Panc1 (cell line): Measurements from ENCODE around the gene M6PR. TPM values are rescaled to one million over a fixed set of nuclear protein-coding genes. Genes with fewer than 3 reads are reported as not detected.

ENCODE experiments used
- ATAC-seq: fragments of 200-7000 bp; cut with Tn5 transposase; 2 replicates; pipeline ENCODE4 v1.9.1; 2020; ENCODE audit warnings: mild to moderate bottlenecking, moderate library complexity
- BruUV-seq: library from RNA; stranded (reverse); fragments of 400-500 nt; replicated peaks from 2 replicates; lab custom pipeline; 2021; lab: Mats Ljungman, UMichigan
- CTCF ChIA-PET: fragments of 300-600 bp; sonication (Branson Sonifier 250); formaldehyde crosslinking; loops from one replicate; lab custom pipeline; 2022; ENCODE audit warnings: antibody characterized with exemption; lab: Charles Lee
- POLR2A ChIA-PET: fragments of 300-600 bp; sonication (Branson Sonifier 250); formaldehyde crosslinking; loops from one replicate; lab custom pipeline; 2022; ENCODE audit warnings: antibody characterized with exemption; lab: Charles Lee
- DNase-seq: peaks from one replicate; pipeline ENCODE4 v3.0.0-alpha.2; 2010; ENCODE audit warnings: low read depth, low spot score
- H3K27ac ChIP-seq: 2 replicates; pipeline ENCODE4 v1.5.1; 2011; ENCODE audit warnings: mild to moderate bottlenecking, low read length, inconsistent platforms
- H3K27me3 ChIP-seq: fragments of 200-500 bp; sonication (Bioruptor generic); 2 replicates; pipeline ENCODE4 v1.6.0; 2014; ENCODE audit warnings: low read length, inconsistent platforms; ENCODE audit not compliant: control insufficient read depth, insufficient read depth
- H3K36me3 ChIP-seq: fragments of 200-500 bp; sonication (Bioruptor generic); 2 replicates; pipeline ENCODE4 v1.5.1; 2014; ENCODE audit warnings: inconsistent platforms, mild to moderate bottlenecking, low read length, moderate library complexity; ENCODE audit not compliant: control insufficient read depth, insufficient read depth
- H3K4me1 ChIP-seq: 2 replicates; pipeline ENCODE4 v1.5.1; 2011; ENCODE audit warnings: inconsistent platforms, mild to moderate bottlenecking, low read length, moderate library complexity; ENCODE audit not compliant: control insufficient read depth, insufficient read depth
- H3K4me3 ChIP-seq, 2 experiments: 2 replicates each; pipeline ENCODE4 v1.5.1; 2011 to 2012; ENCODE audit warnings: low read depth in 2 of 2, low read length in 2 of 2, mild to moderate bottlenecking in 2 of 2, inconsistent platforms in 1 of 2, moderate library complexity in 1 of 2
- H3K9me3 ChIP-seq: fragments of 200-500 bp; sonication (Bioruptor generic); 2 replicates; pipeline ENCODE4 v1.5.1; 2014; ENCODE audit warnings: low read depth, mild to moderate bottlenecking, inconsistent platforms, low read length, moderate library complexity; ENCODE audit not compliant: control insufficient read depth, insufficient read depth
- POLR2AphosphoS5 ChIP-seq: IDR thresholded peaks from 2 replicates; pipeline ENCODE4 v1.6.1; 2012; ENCODE audit warnings: mild to moderate bottlenecking, low read depth, low read length, moderate library complexity
- SIN3A ChIP-seq: IDR thresholded peaks from 2 replicates; pipeline ENCODE4 v1.6.1; 2012; ENCODE audit warnings: low read depth, mild to moderate bottlenecking, low read length, moderate library complexity, borderline replicate concordance; ENCODE audit not compliant: insufficient read depth
- TCF7L2 ChIP-seq: IDR thresholded peaks from 2 replicates; pipeline ENCODE4 v1.6.1; 2011; ENCODE audit warnings: mild to moderate bottlenecking, low read depth, low read length, inconsistent platforms
- in situ Hi-C: cut with HindIII; loops from 2 replicates; pipeline ENCODE4 v1.10.0; 2016; ENCODE audit warnings: low sequenced_read_pairs, low pct_unique_long_range_greater_than_20kb
- intact Hi-C: fragments of 100-400 bp; cut with micrococcal nuclease; formaldehyde crosslinking; loops from one replicate; pipeline ENCODE4 v1.10.0; 2022; ENCODE audit not compliant: unreplicated experiment
- total RNA-seq: library from RNA; stranded (reverse); gene quantifications from one replicate; pipeline ENCODE4 v1.2.1, GENCODE V29; 2021; ENCODE audit not compliant: unreplicated experiment
- TF ChIP-seq, protein P1 (sequence below), 2 experiments: IDR thresholded peaks; 2 replicates each; pipeline ENCODE4 v1.6.1; 2011 to 2012; ENCODE audit warnings: low read depth in 2 of 2, control low read depth in 1 of 2, low read length in 1 of 2, mild to moderate bottlenecking in 1 of 2, moderate library complexity in 1 of 2; ENCODE audit not compliant: insufficient read depth in 1 of 2
- TF ChIP-seq, protein P2 (sequence below): fragments of 450-650 bp; IDR thresholded peaks from 2 replicates; pipeline ENCODE4 v1.5.1; 2017; ENCODE audit warnings: mild to moderate bottlenecking

M6PR gene
- total RNA-seq, 1 experiment from 2014 or later, result 161 TPM

DNA sequence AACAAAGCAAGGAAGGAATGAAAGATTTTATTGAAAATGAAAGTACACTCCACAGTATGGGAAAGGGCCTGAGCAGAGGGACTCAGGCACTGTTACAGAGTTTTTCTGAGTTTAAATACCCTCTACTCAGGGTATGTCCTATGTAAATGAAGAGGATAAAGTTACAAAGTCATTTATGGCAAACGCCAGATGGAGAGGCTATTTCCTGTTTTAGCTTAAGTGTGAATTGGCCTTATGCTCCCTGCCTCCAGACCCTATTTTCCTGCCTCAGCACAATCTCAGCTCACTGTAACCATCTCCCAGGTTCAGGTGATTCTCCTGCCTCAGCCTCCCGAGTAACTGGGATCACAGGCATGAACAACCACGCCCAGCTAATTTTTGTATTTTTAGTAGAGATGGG is 41.9 kb downstream of the M6PR start:
- DNase-seq (no peak), ATAC-seq (no peak)
- Histone ChIP-seq H3K4me1 (no peaks in the 10 kb centered on the region), H3K27ac (no peak overlapping the region), H3K9me3 (no peaks in the 10 kb centered on the region), H3K27me3 (no peaks in the 10 kb centered on the region), H3K4me3 (no peak overlapping the region), H3K36me3 (no peaks in the 10 kb centered on the region)
- TF ChIP-seq POLR2AphosphoS5 (no peak), SIN3A (no peak), TCF7L2 (no peak)
- TF ChIP-seq, protein P1, sequence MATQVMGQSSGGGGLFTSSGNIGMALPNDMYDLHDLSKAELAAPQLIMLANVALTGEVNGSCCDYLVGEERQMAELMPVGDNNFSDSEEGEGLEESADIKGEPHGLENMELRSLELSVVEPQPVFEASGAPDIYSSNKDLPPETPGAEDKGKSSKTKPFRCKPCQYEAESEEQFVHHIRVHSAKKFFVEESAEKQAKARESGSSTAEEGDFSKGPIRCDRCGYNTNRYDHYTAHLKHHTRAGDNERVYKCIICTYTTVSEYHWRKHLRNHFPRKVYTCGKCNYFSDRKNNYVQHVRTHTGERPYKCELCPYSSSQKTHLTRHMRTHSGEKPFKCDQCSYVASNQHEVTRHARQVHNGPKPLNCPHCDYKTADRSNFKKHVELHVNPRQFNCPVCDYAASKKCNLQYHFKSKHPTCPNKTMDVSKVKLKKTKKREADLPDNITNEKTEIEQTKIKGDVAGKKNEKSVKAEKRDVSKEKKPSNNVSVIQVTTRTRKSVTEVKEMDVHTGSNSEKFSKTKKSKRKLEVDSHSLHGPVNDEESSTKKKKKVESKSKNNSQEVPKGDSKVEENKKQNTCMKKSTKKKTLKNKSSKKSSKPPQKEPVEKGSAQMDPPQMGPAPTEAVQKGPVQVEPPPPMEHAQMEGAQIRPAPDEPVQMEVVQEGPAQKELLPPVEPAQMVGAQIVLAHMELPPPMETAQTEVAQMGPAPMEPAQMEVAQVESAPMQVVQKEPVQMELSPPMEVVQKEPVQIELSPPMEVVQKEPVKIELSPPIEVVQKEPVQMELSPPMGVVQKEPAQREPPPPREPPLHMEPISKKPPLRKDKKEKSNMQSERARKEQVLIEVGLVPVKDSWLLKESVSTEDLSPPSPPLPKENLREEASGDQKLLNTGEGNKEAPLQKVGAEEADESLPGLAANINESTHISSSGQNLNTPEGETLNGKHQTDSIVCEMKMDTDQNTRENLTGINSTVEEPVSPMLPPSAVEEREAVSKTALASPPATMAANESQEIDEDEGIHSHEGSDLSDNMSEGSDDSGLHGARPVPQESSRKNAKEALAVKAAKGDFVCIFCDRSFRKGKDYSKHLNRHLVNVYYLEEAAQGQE (IDR thresholded peaks at IDR 0.05; ENCODE audit: insufficient read depth in 1 of 2, low read depth in 2 of 2, low read length in 1 of 2), result no peak
- TF ChIP-seq, protein P2, sequence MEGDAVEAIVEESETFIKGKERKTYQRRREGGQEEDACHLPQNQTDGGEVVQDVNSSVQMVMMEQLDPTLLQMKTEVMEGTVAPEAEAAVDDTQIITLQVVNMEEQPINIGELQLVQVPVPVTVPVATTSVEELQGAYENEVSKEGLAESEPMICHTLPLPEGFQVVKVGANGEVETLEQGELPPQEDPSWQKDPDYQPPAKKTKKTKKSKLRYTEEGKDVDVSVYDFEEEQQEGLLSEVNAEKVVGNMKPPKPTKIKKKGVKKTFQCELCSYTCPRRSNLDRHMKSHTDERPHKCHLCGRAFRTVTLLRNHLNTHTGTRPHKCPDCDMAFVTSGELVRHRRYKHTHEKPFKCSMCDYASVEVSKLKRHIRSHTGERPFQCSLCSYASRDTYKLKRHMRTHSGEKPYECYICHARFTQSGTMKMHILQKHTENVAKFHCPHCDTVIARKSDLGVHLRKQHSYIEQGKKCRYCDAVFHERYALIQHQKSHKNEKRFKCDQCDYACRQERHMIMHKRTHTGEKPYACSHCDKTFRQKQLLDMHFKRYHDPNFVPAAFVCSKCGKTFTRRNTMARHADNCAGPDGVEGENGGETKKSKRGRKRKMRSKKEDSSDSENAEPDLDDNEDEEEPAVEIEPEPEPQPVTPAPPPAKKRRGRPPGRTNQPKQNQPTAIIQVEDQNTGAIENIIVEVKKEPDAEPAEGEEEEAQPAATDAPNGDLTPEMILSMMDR, result no peak
- CTCF ChIA-PET, result no interaction called here
- in situ Hi-C loops, result no loop called here
- intact Hi-C loops, result no loop called here
- POLR2A ChIA-PET, result no interaction called here
- BruUV-seq, result no TSS peak

DNA sequence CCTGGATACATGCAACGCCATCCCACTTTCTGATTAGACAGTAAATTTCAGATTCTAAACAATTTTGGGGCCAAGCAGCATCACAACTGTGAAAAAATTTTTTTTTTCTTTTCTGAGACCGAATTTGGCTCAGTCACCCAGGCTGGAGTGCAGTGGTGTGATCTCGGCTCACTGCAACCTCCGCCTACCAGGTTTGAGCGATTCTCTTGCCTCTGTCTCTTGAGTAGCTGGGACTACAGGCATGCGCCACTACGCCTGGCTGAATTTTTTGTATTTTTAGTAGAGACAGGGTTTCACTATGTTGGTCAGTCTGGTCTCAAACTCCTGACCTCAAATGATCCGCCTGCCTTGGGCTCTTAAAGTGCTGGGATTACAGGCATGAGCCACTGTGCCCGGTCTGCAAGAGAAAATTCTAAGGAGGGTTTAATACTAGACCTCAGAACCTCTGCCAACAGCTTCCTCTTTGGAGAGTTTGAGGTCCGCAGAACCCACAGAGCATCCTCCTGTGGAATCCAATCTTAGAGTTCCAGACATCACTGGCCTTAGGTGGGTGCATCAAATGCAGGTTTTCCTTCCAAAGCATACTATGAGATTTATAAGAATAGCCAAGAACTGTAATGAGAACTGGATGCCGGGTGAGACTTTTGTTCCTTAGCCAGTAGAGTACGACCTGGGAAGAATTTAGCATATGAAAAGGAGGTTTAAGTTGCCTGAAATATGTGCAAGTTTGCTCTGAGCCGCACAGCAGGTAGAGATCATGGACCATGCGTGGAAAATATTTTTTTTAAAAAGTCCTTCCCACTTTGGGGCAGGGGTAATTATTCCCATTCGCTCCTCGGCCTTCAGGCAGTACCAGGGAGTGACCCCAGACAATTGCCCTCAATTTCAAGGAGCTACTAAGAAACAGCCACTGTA is 42.9 kb downstream of the M6PR start:
- no peaks in the 10 kb centered on the region for H3K27me3 ChIP-seq
- no peaks in the 10 kb centered on the region for H3K36me3 ChIP-seq
- TF ChIP-seq POLR2AphosphoS5 (no peak), TCF7L2 (no peak), SIN3A (no peak)
- TF ChIP-seq, protein P1 (IDR thresholded peaks at IDR 0.05; ENCODE audit: insufficient read depth in 1 of 2, low read depth in 2 of 2, low read length in 1 of 2), result no peak
- TF ChIP-seq, protein P2, result no peak
- POLR2A ChIA-PET, result no interaction called here
- no TSS peak for BruUV-seq
- in situ Hi-C loops, result no loop called here
- DNase-seq (no peak), ATAC-seq (no peak)
- H3K4me3 ChIP-seq, result no peak overlapping the region
- H3K27ac ChIP-seq, result no peak overlapping the region
- intact Hi-C loops, result no loop called here
- no peaks in the 10 kb centered on the region for H3K4me1 ChIP-seq
- no peaks in the 10 kb centered on the region for H3K9me3 ChIP-seq
- CTCF ChIA-PET, result no interaction called here
